ENCODE measurements around the gene STAMBP. TPM values are rescaled to one million over a fixed set of nuclear protein-coding genes. Genes with fewer than 3 reads are reported as not detected.

STAMBP gene
- total and polyA plus RNA-seq, 2 of the 13 experiments (the other 11 are each of a cell fraction or from before 2014, with no cell fraction given): 49.6 to 53.2 TPM

GRCh38 chr2:73779467-73780236, 49.1 kb upstream of the STAMBP start, which contains the start of gene DUSP11 (continued):
- TF ChIP-seq ZNF142 (CRISPR knock-in tag; IDR thresholded peaks at IDR 0.05) (no peak), ZNF547 (CRISPR knock-in tag; IDR thresholded peaks at IDR 0.05) (peak; percentile 85; the same call in 1 of the 2 replicates), LBX2 (CRISPR knock-in tag; IDR thresholded peaks at IDR 0.05; ENCODE audit: borderline replicate concordance) (no peak; the same call in 1 of the 2 replicates), KLF15 (CRISPR knock-in tag; IDR thresholded peaks at IDR 0.05; ENCODE audit: borderline replicate concordance) (no peak), ZNF670 (CRISPR knock-in tag; IDR thresholded peaks at IDR 0.05; ENCODE audit: borderline replicate concordance) (no peak; the same call in 1 of the 2 replicates), ZUFSP (CRISPR knock-in tag; IDR thresholded peaks at IDR 0.05; ENCODE audit: borderline replicate concordance) (no peak), TSC22D2 (CRISPR knock-in tag; IDR thresholded peaks at IDR 0.05; ENCODE audit: borderline replicate concordance) (no peak), ZNF292 (CRISPR knock-in tag; IDR thresholded peaks at IDR 0.05; ENCODE audit: borderline replicate concordance, low read depth) (peak; percentile 83; the same call in 1 of the 2 replicates), ATF3 (CRISPR knock-in tag; IDR thresholded peaks at IDR 0.05) (no peak; the same call in 1 of the 2 replicates), GATAD2A (CRISPR knock-in tag; IDR thresholded peaks at IDR 0.05) (peak; percentile 81), MXD1 (CRISPR knock-in tag; IDR thresholded peaks at IDR 0.05) (peak; percentile 25; the same call in 1 of the 2 replicates), JUND (CRISPR knock-in tag; IDR thresholded peaks at IDR 0.05) (no peak), TAF15 (IDR thresholded peaks at IDR 0.05; ENCODE audit: low read depth, low read length, poor library complexity, severe bottlenecking) (peak; percentile 92), NCOA1 (CRISPR knock-in tag; IDR thresholded peaks at IDR 0.05) (peak; percentile 67; the same call in 1 of the 2 replicates), ATAD3A (CRISPR knock-in tag; IDR thresholded peaks at IDR 0.05) (no peak), ZBTB44 (CRISPR knock-in tag; IDR thresholded peaks at IDR 0.05) (0 out of 2 replicates have a peak, but pooled peaks have one; percentile 25), TEAD3 (CRISPR knock-in tag; optimal IDR thresholded peaks at IDR 0.05; ENCODE audit: borderline replicate concordance) (peak; percentile 78)
